Smooth muscle cell (in vitro differentiated cells): ENCODE results near the gene FGF1. TPM values are rescaled to one million over a fixed set of nuclear protein-coding genes. Genes with fewer than 3 reads are reported as not detected.

Experiments used
- DNase-seq: peaks from one replicate; lab custom pipeline; 2025; ENCODE audit not compliant: unreplicated experiment; lab: John Stamatoyannopoulos, UW
- H2AFZ ChIP-seq: fragments of 200-600 bp; sonication (generic); 2 replicates; pipeline ENCODE4 v1.6.0; 2016; ENCODE audit warnings: antibody characterized with exemption, low read depth, mild to moderate bottlenecking
- H3F3A ChIP-seq: fragments of 200-600 bp; sonication (generic); 2 replicates; pipeline ENCODE4 v1.6.0; 2017; ENCODE audit warnings: antibody characterized with exemption, low read depth
- H3K27ac ChIP-seq: fragments of 200-600 bp; sonication (generic); 2 replicates; pipeline ENCODE4 v1.5.1; 2016; ENCODE audit warnings: low read depth, mild to moderate bottlenecking
- H3K27me3 ChIP-seq: fragments of 200-600 bp; sonication (generic); 2 replicates; pipeline ENCODE4 v1.6.1; 2016; ENCODE audit warnings: low read depth, mild to moderate bottlenecking
- H3K36me3 ChIP-seq: fragments of 200-600 bp; sonication (generic); 2 replicates; pipeline ENCODE4 v1.5.1; 2016; ENCODE audit warnings: low read depth
- H3K4me1 ChIP-seq: fragments of 200-600 bp; sonication (generic); 2 replicates; pipeline ENCODE4 v1.5.1; 2016; ENCODE audit warnings: low read depth
- H3K4me2 ChIP-seq: fragments of 200-600 bp; sonication (generic); 2 replicates; pipeline ENCODE4 v1.6.0; 2016; ENCODE audit warnings: mild to moderate bottlenecking
- H3K4me3 ChIP-seq: fragments of 200-600 bp; sonication (generic); 2 replicates; pipeline ENCODE4 v1.5.1; 2016; ENCODE audit warnings: mild to moderate bottlenecking
- H3K79me2 ChIP-seq: fragments of 200-600 bp; sonication (generic); 2 replicates; pipeline ENCODE4 v1.6.0; 2016; ENCODE audit warnings: low read depth, mild to moderate bottlenecking
- H3K9ac ChIP-seq: fragments of 200-600 bp; sonication (generic); 2 replicates; pipeline ENCODE4 v1.6.0; 2016; ENCODE audit warnings: low read depth
- H3K9me3 ChIP-seq: fragments of 200-600 bp; sonication (generic); replicated peaks from 2 replicates; pipeline ENCODE4 v1.5.1; 2016; ENCODE audit warnings: low read depth
- H4K20me1 ChIP-seq: fragments of 200-600 bp; sonication (generic); 2 replicates; pipeline ENCODE4 v1.6.0; 2016; ENCODE audit warnings: low read depth
- CTCF ChIP-seq: fragments of 200-600 bp; sonication (generic); IDR thresholded peaks from 2 replicates; pipeline ENCODE4 v1.5.1; 2017; ENCODE audit warnings: borderline replicate concordance, mild to moderate bottlenecking, antibody characterized with exemption; ENCODE audit not compliant: insufficient read depth, poor library complexity, severe bottlenecking
- WGBS: methylation state at CpG from one replicate; pipeline ENCODE4 v1.1.7; 2016; ENCODE audit warnings: low lambda C conversion rate; 5-methylcytosine and 5-hydroxymethylcytosine counted together
- polyA plus RNA-seq: library from polyadenylated mRNA; unstranded; fragments of >200 nt; fragmentation: Nextera tagmentation; extraction: Ambion mirVana; gene quantifications from 2 replicates; pipeline ENCODE4 v1.2.1, GENCODE V29; 2016
- total RNA-seq: library from RNA; depleted of rRNA; stranded (reverse); fragments of >200 nt; gene quantifications from 2 replicates; pipeline ENCODE4 v1.2.3, GENCODE V29; 2014

The FGF1 gene
- total and polyA plus RNA-seq, 2 experiments from 2014 or later, result 91.7 to 111 TPM

- Histone ChIP-seq H3K79me2 (no peaks in the 10 kb centered on the region), H3K9me3 (no peaks in the 10 kb centered on the region), H3F3A (peaks cover 5% of the 10 kb centered on the region), H3K4me1 (no peaks in the 10 kb centered on the region), H3K27me3 (no peaks in the 10 kb centered on the region), H3K36me3 (no peaks in the 10 kb centered on the region), H3K4me2 (peak overlapping the region; percentile 37), H3K27ac (peak overlapping the region; percentile 68), H2AFZ (no peak overlapping the region), H3K9ac (no peak overlapping the region), H4K20me1 (no peaks in the 10 kb centered on the region), H3K4me3 (no peak overlapping the region)
- TF ChIP-seq CTCF, result no peak
- WGBS, result 33% methylated on average over 7 of the region's 7 CpGs
- DNase-seq, result no peak
Observed at GRCh38 chr5:142561486-142562097, 124.3 kb downstream of the FGF1 start.

GRCh38 chr5:142561029-142561428, 124.9 kb downstream of the FGF1 start:
- H3K4me1 ChIP-seq, result no peaks in the 10 kb centered on the region
- H3K9ac ChIP-seq, result no peak overlapping the region
- WGBS, result 78% methylated on average over 2 of the region's 2 CpGs
- H3F3A ChIP-seq, result peaks cover 3% of the 10 kb centered on the region
- no peaks in the 10 kb centered on the region for H3K27me3 ChIP-seq
- peak overlapping the region; percentile 37 for H3K4me2 ChIP-seq
- no peak overlapping the region for H2AFZ ChIP-seq
- DNase-seq, result no peak
- H3K27ac ChIP-seq, result peak overlapping the region; percentile 68
- no peaks in the 10 kb centered on the region for H3K79me2 ChIP-seq
- no peak for TF ChIP-seq CTCF
- no peaks in the 10 kb centered on the region for H3K9me3 ChIP-seq
- no peaks in the 10 kb centered on the region for H4K20me1 ChIP-seq
- H3K4me3 ChIP-seq, result no peak overlapping the region
- H3K36me3 ChIP-seq, result no peaks in the 10 kb centered on the region

- H4K20me1 ChIP-seq, result no peaks in the 10 kb centered on the region
- H3K27me3 ChIP-seq, result no peaks in the 10 kb centered on the region
- H3K4me3 ChIP-seq, result peak overlapping the region; percentile 39
- peak overlapping the region; percentile 55 for H3K27ac ChIP-seq
- DNase-seq, result no peak
- WGBS, result 48% methylated on average over 6 of the region's 6 CpGs
- H3K4me2 ChIP-seq, result peak overlapping the region; percentile 91
- TF ChIP-seq CTCF, result no peak
- H3K4me1 ChIP-seq, result peaks cover 10% of the 10 kb centered on the region
- H3K9me3 ChIP-seq, result no peaks in the 10 kb centered on the region
- H3K79me2 ChIP-seq, result no peaks in the 10 kb centered on the region
- H3F3A ChIP-seq, result no peaks in the 10 kb centered on the region
- no peaks in the 10 kb centered on the region for H3K36me3 ChIP-seq
- H2AFZ ChIP-seq, result peak overlapping the region; percentile 84
- peak overlapping the region; percentile 31 for H3K9ac ChIP-seq
Observed at GRCh38 chr5:142552107-142552506, 133.8 kb downstream of the FGF1 start.
